GM12891 (cell line): ENCODE data around the gene SAV1.

ENCODE experiments used
- POLR2A ChIP-seq: IDR thresholded peaks from 2 replicates; pipeline ENCODE4 v1.6.1; 2011; ENCODE audit warnings: low read depth, low read length, control low read depth
- POLR2AphosphoS5 ChIP-seq: IDR thresholded peaks from 2 replicates; pipeline ENCODE4 v1.6.1; 2011; ENCODE audit warnings: low read depth, low read length, control low read depth
- POU2F2 ChIP-seq: IDR thresholded peaks from 2 replicates; pipeline ENCODE4 v1.6.1; 2011; ENCODE audit warnings: low read depth, mild to moderate bottlenecking, control low read depth, low read length, moderate library complexity
- TAF1 ChIP-seq: IDR thresholded peaks from 2 replicates; pipeline ENCODE4 v1.6.1; 2011; ENCODE audit warnings: low read depth, low read length, control low read depth

DNA sequence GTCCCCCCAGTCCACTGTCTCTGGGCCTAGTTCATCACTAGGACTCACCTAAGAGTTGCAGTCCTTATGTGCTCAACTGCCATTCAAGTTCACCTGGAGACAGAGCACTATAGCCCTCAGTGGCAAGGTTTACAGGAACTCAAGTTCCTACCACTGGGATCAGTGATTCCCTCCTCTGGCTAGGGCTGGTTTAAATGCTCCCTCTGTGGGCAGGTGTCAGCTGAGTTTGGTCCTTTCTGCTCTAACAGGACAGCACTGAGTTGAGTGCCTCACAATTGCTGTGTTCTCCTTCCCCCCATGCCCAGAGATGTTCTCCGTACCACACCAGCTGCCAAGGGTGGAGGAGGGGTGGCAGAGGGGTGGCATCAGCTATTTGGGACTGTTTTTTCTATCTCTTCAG, 20.8 kb upstream of the SAV1 start:
- no peak for TF ChIP-seq POLR2A
- TF ChIP-seq POLR2AphosphoS5: no peak
- no peak for TF ChIP-seq TAF1
- TF ChIP-seq POU2F2: no peak
